ENCODE results near the gene FARSA.

The FARSA gene

DNA sequence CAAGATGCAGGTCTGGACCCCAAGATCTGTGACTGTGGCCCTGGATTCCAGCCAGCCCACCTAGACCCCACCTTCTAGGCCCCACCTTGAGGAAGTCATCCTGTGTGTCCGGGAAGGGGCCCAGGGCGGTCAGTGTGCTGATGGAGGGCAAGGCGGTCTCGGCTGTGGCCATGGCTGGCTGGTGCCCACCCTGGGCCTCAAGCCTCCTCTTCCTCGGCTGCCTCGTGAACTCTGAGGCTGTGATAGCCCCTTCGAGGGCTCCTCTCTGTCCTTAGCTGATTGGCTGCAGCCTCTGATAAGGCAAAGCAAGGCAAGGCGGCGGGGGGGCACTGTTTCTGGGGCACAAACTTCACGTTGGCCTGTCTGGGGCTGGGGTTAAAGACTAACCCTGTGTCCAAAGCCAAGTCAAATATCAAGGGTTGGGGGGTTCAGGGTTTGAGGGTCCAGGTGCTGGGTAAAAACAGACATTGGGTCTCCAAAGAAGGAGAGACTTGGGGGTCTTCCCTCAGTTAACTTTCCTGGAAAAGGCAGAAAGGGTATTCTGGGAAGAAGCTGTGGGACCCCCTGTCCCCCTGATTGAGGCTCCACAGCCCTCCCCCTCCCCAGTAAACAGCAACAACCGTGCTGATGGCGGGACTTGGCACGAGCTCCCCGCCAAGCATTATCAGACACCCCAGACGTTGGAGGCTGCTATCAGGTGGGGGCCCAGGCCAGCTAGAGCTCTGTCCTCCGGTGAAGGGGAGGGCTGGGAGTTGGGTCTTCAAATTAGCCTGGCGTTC is 46.4 kb downstream of the FARSA start, which contains the start of gene KLF1:
TSS of gene KLF1 (minus strand) at position 233 of the 779 bp plus-strand sequence. CDS start at position 172, 61 bp downstream.
- Mint-ChIP-seq H3K36me3 (ENCODE audit: insufficient read depth) (peaks cover 23% of the 10 kb centered on the region), H3K4me1 (ENCODE audit: low read depth in 2 of 2) (peaks cover 25 to 30% of the 10 kb centered on the region in 2 donors), H3K9me3 (no peaks in the 10 kb centered on the region), H3K4me3 (peak within 1 kb of the TSS; percentile 69 to 70), H3K27me3 (no peaks in the 10 kb centered on the region), H3K27ac (peak within 1 kb of the TSS in 1 of 2 donors; percentile 28)
- ATAC-seq (replicated peaks) (no peak), DNase-seq (no peak)

- H3K4me3 Mint-ChIP-seq: peak overlapping the region; percentile 69 to 70
- no peaks in the 10 kb centered on the region for H3K9me3 Mint-ChIP-seq
- H3K27ac Mint-ChIP-seq: peak overlapping the region in 1 of 2 donors; percentile 28
- no peaks in the 10 kb centered on the region for H3K27me3 Mint-ChIP-seq
- ATAC-seq (replicated peaks): no peak
- no peak for DNase-seq
- peaks cover 23% of the 10 kb centered on the region for H3K36me3 Mint-ChIP-seq (ENCODE audit: insufficient read depth)
- H3K4me1 Mint-ChIP-seq (ENCODE audit: low read depth in 2 of 2): peaks cover 21 to 28% of the 10 kb centered on the region in 2 donors
Observed at GRCh38 chr19:12886651-12886968, 46.9 kb downstream of the FARSA start.

GRCh38 chr19:12885749-12886650 is 47.5 kb downstream of the FARSA start:
- H3K27ac Mint-ChIP-seq: peak overlapping the region in 1 of 2 donors; percentile 28
- no peaks in the 10 kb centered on the region for H3K27me3 Mint-ChIP-seq
- H3K4me3 Mint-ChIP-seq: peak overlapping the region; percentile 69 to 70
- H3K4me1 Mint-ChIP-seq (ENCODE audit: low read depth in 2 of 2): peaks cover 18 to 24% of the 10 kb centered on the region in 2 donors
- H3K36me3 Mint-ChIP-seq (ENCODE audit: insufficient read depth): peaks cover 26% of the 10 kb centered on the region
- peak; percentile 11 for ATAC-seq (replicated peaks)
- no peak for DNase-seq
- no peaks in the 10 kb centered on the region for H3K9me3 Mint-ChIP-seq

DNA sequence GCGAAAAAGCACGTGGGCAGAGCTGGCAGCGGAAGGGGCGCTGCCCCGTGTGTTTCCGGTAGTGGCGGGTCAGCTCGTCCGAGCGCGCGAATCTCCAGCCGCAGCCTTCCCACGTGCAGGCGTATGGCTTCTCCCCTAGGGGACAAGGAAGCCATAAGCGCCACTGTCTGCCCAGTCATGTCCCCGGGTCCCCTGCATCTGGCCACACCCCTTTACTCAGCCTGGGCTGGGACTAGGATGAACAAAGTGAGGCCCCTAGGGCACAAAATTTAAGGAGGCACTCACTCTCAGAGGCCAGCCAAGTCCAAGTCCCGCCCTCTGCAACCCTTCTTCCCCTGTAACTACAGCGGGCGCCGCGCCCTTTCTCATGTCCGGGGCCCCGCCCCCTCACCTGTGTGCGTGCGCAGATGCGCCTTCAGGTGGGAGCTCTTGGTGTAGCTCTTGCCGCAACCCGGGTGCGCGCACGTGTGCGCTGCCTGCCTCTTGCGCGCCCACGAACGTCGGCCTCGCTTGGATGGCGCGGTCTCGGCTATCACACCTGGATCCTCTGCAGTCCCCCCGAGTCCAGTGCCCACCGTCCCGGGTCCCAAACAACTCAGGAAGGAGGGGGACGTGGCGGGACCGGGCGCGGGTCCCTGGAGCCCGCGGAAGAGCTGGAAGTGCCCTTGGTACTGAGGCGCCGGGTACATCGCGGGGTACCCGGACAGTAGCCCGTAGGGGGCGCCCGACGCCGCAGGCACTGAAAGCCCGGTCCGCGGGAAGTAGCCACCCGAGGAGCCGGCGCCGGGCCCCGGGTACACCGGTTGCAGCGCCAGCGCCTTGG is 48.4 kb downstream of the FARSA start:
- Mint-ChIP-seq H3K4me3 (peak overlapping the region; percentile 89 to 92), H3K36me3 (ENCODE audit: insufficient read depth) (peaks cover 20% of the 10 kb centered on the region), H3K4me1 (ENCODE audit: low read depth in 2 of 2) (peaks cover 19 to 24% of the 10 kb centered on the region in 2 donors), H3K9me3 (no peaks in the 10 kb centered on the region), H3K27ac (peak overlapping the region in 1 of 2 donors; percentile 80), H3K27me3 (no peaks in the 10 kb centered on the region)
- ATAC-seq (replicated peaks) (peak; percentile 70), DNase-seq (peak; percentile 74 to 81 (median 79))

DNA sequence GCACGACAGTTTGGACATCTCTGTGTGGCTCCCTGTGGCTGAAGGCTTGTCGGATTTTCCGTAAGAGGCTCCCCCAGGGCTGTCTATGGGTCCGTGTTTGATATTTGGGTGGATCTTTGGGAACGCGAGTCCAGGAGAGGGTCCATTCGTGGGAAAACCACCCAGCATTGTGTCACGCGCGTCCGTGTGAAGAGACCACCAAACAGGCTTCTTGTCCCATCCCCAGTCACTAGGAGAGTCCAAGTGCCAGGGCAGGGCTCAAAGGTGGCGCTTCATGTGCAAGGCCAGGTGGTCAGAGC is 48.9 kb downstream of the FARSA start:
- H3K27me3 Mint-ChIP-seq: no peaks in the 10 kb centered on the region
- no peak for ATAC-seq (replicated peaks)
- peaks cover 24 to 28% of the 10 kb centered on the region in 2 donors for H3K4me1 Mint-ChIP-seq (ENCODE audit: low read depth in 2 of 2)
- peak overlapping the region; percentile 89 to 92 for H3K4me3 Mint-ChIP-seq
- no peaks in the 10 kb centered on the region for H3K9me3 Mint-ChIP-seq
- H3K36me3 Mint-ChIP-seq (ENCODE audit: insufficient read depth): peaks cover 20% of the 10 kb centered on the region
- no peak overlapping the region for H3K27ac Mint-ChIP-seq
- no peak for DNase-seq

DNA sequence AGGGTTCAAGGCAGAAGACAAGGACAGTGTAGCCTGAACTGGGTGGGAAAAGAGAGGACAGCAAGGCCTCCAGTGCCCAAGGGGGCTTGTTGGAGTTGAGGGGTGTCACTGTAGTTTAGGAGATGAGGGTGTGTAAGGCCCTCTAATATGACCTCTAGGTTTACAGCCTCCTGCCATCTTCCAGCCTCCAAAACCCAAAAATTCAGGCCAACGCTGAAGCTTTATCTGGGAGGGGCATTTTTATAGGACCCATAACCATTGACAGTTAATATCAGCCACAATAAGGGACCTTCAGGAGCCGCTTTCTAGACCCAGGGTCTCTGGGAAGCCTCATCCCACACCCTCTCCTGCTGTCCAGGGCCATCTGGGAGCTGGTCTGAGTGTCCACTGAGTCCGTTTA is 49.3 kb downstream of the FARSA start:
- no peak overlapping the region for H3K27ac Mint-ChIP-seq
- DNase-seq: no peak
- H3K9me3 Mint-ChIP-seq: no peaks in the 10 kb centered on the region
- no peak for ATAC-seq (replicated peaks)
- H3K4me3 Mint-ChIP-seq: peak overlapping the region; percentile 89 to 92
- H3K4me1 Mint-ChIP-seq (ENCODE audit: low read depth in 2 of 2): peaks cover 28 to 30% of the 10 kb centered on the region in 2 donors
- H3K36me3 Mint-ChIP-seq (ENCODE audit: insufficient read depth): peaks cover 23% of the 10 kb centered on the region
- no peaks in the 10 kb centered on the region for H3K27me3 Mint-ChIP-seq

- no peaks in the 10 kb centered on the region for H3K9me3 Mint-ChIP-seq
- DNase-seq (no peak), ATAC-seq (replicated peaks) (no peak)
- H3K27ac Mint-ChIP-seq: peak overlapping the region; percentile 79 to 94
- H3K4me3 Mint-ChIP-seq: peak overlapping the region; percentile 85 to 88
- peaks cover 35% of the 10 kb centered on the region for H3K36me3 Mint-ChIP-seq (ENCODE audit: insufficient read depth)
- H3K27me3 Mint-ChIP-seq: no peaks in the 10 kb centered on the region
- peaks cover 33% of the 10 kb centered on the region in 2 donors for H3K4me1 Mint-ChIP-seq (ENCODE audit: low read depth in 2 of 2)
Observed at GRCh38 chr19:12882589-12882988, 50.9 kb downstream of the FARSA start.

DNA sequence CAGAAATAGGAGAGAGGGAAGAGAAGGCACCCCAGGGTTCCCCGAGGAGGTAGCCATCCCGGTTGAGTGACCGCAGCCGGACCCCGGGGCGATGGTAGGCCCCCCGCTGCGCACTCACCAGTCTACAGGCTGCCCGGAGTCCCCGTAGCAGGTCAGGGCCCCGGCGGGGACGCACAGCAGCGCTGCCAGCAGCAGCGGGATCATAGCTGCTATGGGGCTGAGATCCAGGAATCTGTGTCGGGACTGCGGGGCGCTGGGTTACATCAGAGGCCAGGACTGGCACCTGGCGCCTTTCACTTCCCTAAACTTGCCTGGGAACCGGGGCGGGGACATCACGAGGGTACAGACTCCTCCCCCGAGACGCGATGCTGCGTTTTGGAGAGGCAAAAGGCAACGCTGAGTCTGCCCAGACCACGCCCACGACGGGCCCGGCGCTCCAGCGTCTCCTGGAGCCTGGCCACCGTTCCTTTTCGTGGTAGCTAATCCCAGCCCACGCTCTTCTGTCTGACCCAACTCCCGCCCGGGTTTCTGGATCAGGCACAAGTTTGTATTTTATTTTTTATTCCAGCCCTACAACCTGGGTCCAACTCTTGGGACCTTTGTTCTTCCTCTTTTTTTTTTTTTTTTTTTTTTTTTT is 52.2 kb downstream of the FARSA start, which contains the start of gene DNASE2:
TSS of gene DNASE2 (minus strand) at position 278 of the 637 bp plus-strand sequence. CDS start at position 204, 74 bp downstream.
- peaks cover 44% of the 10 kb centered on the region for H3K36me3 Mint-ChIP-seq (ENCODE audit: insufficient read depth)
- H3K27me3 Mint-ChIP-seq: no peaks in the 10 kb centered on the region
- ATAC-seq (replicated peaks) (peak; percentile 73), DNase-seq (peak; percentile 73 to 81 (median 76))
- H3K27ac Mint-ChIP-seq: peak within 1 kb of the TSS; percentile 79 to 94
- H3K4me3 Mint-ChIP-seq: peak within 1 kb of the TSS; percentile 85 to 88
- H3K4me1 Mint-ChIP-seq (ENCODE audit: low read depth in 2 of 2): peaks cover 29 to 30% of the 10 kb centered on the region in 2 donors
- H3K9me3 Mint-ChIP-seq: no peaks in the 10 kb centered on the region

DNA sequence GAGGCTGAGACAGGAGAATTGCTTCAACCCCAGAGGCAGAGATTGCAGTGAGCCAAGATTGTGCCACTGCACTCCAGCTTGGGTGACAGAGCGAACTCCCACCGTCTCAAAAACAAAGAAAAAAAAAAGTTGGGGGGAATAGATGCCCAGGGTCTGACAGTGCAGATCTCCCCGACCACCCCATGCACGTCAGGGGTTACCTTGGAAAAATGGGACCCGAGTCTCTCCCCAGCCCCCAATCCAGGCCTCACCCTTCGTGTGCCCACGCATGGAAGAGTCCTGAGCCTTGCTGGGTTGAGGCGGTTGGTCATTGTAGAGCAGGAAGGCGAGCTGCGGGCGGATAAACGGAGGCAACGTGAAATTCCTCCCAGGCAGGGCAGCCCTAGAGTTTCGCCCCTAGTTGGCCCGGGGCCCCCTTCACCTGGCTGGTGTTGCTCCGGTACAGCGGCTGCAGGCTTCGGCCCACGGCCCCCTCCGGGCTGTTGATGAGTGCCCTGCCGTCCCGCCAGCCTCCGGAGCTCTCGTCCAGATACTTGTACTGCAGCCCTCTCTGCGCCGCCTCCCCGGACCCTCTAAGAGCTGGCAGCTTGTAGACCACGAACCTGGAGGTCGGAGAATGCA is 52.9 kb downstream of the FARSA start:
- ATAC-seq (replicated peaks): no peak
- Mint-ChIP-seq H3K4me3 (peak overlapping the region; percentile 85 to 88), H3K36me3 (ENCODE audit: insufficient read depth) (peaks cover 46% of the 10 kb centered on the region), H3K9me3 (no peaks in the 10 kb centered on the region), H3K4me1 (ENCODE audit: low read depth in 2 of 2) (peaks cover 29 to 30% of the 10 kb centered on the region in 2 donors), H3K27ac (peak overlapping the region; percentile 79 to 94), H3K27me3 (no peaks in the 10 kb centered on the region)
- peak in 1 of 3 experiments; percentile 19 for DNase-seq

DNA sequence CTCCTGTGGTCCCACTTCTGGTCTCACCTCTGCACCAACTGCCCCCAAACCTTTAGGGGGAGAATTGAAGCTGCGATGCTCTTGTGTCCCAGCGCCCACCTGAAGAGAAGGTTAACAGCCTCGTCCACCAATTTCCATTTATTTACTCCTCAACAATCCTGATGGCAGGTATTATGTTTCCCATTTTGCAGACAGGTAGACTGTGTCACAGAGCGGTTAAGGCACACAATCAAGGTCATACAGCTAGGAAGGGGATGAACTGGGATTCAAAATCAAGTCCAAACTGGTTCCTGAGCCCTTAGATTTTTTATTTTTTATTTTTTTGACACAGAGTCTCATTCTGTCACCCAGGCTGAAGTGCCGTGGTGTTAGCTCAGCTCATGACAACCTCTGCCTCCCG is 58.4 kb downstream of the FARSA start:
- DNase-seq (no peak), ATAC-seq (replicated peaks) (no peak)
- Mint-ChIP-seq H3K4me3 (no peak overlapping the region), H3K9me3 (no peaks in the 10 kb centered on the region), H3K4me1 (ENCODE audit: low read depth in 2 of 2) (peaks cover 11 to 14% of the 10 kb centered on the region in 2 donors), H3K27ac (no peak overlapping the region), H3K27me3 (no peaks in the 10 kb centered on the region), H3K36me3 (ENCODE audit: insufficient read depth) (peaks cover 52% of the 10 kb centered on the region)

GRCh38 chr19:12873891-12874745 is 59.4 kb downstream of the FARSA start:
- Mint-ChIP-seq H3K27me3 (no peaks in the 10 kb centered on the region), H3K4me3 (peak overlapping the region in 1 of 2 donors; percentile 68)

More at GRCh38 chr19:12873891-12874745, 59.4 kb downstream of the FARSA start:
- Mint-ChIP-seq H3K9me3 (no peaks in the 10 kb centered on the region), H3K27ac (no peak overlapping the region), H3K36me3 (ENCODE audit: insufficient read depth) (peaks cover 45% of the 10 kb centered on the region), H3K4me1 (ENCODE audit: low read depth in 2 of 2) (peaks cover 5 to 6% of the 10 kb centered on the region in 2 donors)
- ATAC-seq (replicated peaks): no peak
- DNase-seq: no peak

Measured in effector memory CD8-positive, alpha-beta T cell (primary cell).